IMR-90 (cell line): ENCODE results near the gene LUZP4. TPM values are rescaled to one million over a fixed set of nuclear protein-coding genes. Genes with fewer than 3 reads are reported as not detected.

Source experiments
- ATAC-seq: fragments of 200-7000 bp; cut with Tn5 transposase; 2 replicates; pipeline ENCODE4 v1.9.1; 2020; ENCODE audit warnings: low read depth, mild to moderate bottlenecking, moderate library complexity
- Bru-seq: library from RNA; stranded (reverse); fragments of 400-500 nt; gene quantifications from one replicate; lab custom pipeline; 2021; lab: Mats Ljungman, UMichigan
- BruChase-seq, 2 experiments: library from RNA; stranded (reverse); fragments of 400-500 nt; gene quantifications; one replicate each; lab custom pipeline; 2021; lab: Mats Ljungman, UMichigan
- BruUV-seq: library from RNA; stranded (reverse); fragments of 400-500 nt; replicated peaks from 2 replicates; lab custom pipeline; 2021; lab: Mats Ljungman, UMichigan
- CTCF ChIA-PET: fragments of 300-600 bp; formaldehyde crosslinking; extraction: SDS; loops from one replicate; lab custom pipeline; 2021; ENCODE audit warnings: antibody characterized with exemption; lab: Yijun Ruan, JAX
- POLR2A ChIA-PET: fragments of 300-600 bp; sonication (Branson Sonifier 250); formaldehyde crosslinking; loops from one replicate; lab custom pipeline; 2022; ENCODE audit warnings: antibody characterized with exemption; ENCODE audit not compliant: unreplicated experiment; lab: Charles Lee
- DNase-seq: peaks from one replicate; pipeline ENCODE4 v3.0.0; 2013
- H2AFZ ChIP-seq: replicated peaks from 2 replicates; pipeline ENCODE3; 2013; ENCODE audit warnings: low read length, mild to moderate bottlenecking; ENCODE audit not compliant: poor library complexity
- H2AK5ac ChIP-seq: 2 replicates; pipeline ENCODE4 v1.6.1; 2013; ENCODE audit warnings: low read depth, low read length, inconsistent platforms
- H2AK9ac ChIP-seq: replicated peaks from 2 replicates; pipeline ENCODE3; 2013; ENCODE audit warnings: mild to moderate bottlenecking, low read depth, low read length, moderate library complexity; ENCODE audit not compliant: poor library complexity
- H2BK120ac ChIP-seq: 2 replicates; pipeline ENCODE4 v1.6.1; 2013; ENCODE audit warnings: low read depth, low read length, inconsistent platforms
- H2BK15ac ChIP-seq: 3 replicates; pipeline ENCODE4 v1.6.1; 2013; ENCODE audit warnings: low read depth, low read length, inconsistent platforms
- H2BK20ac ChIP-seq: 2 replicates; pipeline ENCODE4 v1.6.1; 2013; ENCODE audit warnings: low read depth, mild to moderate bottlenecking, inconsistent platforms, low read length, moderate library complexity
- H2BK5ac ChIP-seq: 2 replicates; pipeline ENCODE4 v1.6.1; 2013; ENCODE audit warnings: mild to moderate bottlenecking, low read depth, low read length, inconsistent platforms; ENCODE audit not compliant: poor library complexity, severe bottlenecking
- H3K14ac ChIP-seq: replicated peaks from 2 replicates; pipeline ENCODE4 v1.6.1; 2013; ENCODE audit warnings: low read depth, low read length, inconsistent platforms
- H3K18ac ChIP-seq: 2 replicates; pipeline ENCODE4 v1.6.1; 2013; ENCODE audit warnings: low read depth, low read length, control low read depth
- H3K23ac ChIP-seq: 2 replicates; pipeline ENCODE4 v1.6.1; 2013; ENCODE audit warnings: low read depth, low read length, inconsistent platforms
- H3K27ac ChIP-seq: 2 replicates; pipeline ENCODE4 v1.5.1; 2013; ENCODE audit warnings: mild to moderate bottlenecking, control low read depth, low read length; ENCODE audit not compliant: insufficient read depth
- H3K27me3 ChIP-seq: 2 replicates; pipeline ENCODE4 v1.6.1; 2013; ENCODE audit warnings: low read length; ENCODE audit not compliant: control insufficient read depth, insufficient read depth
- H3K36me3 ChIP-seq: 2 replicates; pipeline ENCODE4 v1.6.1; 2013; ENCODE audit warnings: low read length, mixed read lengths; ENCODE audit not compliant: control insufficient read depth, insufficient read depth
- H3K4ac ChIP-seq: 2 replicates; pipeline ENCODE4 v1.6.1; 2013; ENCODE audit warnings: low read depth, low read length, inconsistent platforms
- H3K4me1 ChIP-seq: 2 replicates; pipeline ENCODE4 v1.6.1; 2013; ENCODE audit warnings: low read length, mixed read lengths; ENCODE audit not compliant: control insufficient read depth, insufficient read depth
- H3K4me2 ChIP-seq: 2 replicates; pipeline ENCODE4 v1.6.1; 2013; ENCODE audit warnings: low read depth, mild to moderate bottlenecking, control low read depth, low read length, moderate library complexity
- H3K4me3 ChIP-seq: 2 replicates; pipeline ENCODE4 v1.5.1; 2013; ENCODE audit warnings: low read depth, mild to moderate bottlenecking, control low read depth, low read length, moderate library complexity; ENCODE audit not compliant: insufficient read depth
- H3K56ac ChIP-seq: 2 replicates; pipeline ENCODE4 v1.6.1; 2013; ENCODE audit warnings: low read length, inconsistent platforms; ENCODE audit not compliant: insufficient read depth; ENCODE audit errors: extremely low read depth
- H3K79me1 ChIP-seq, 2 experiments: 2 replicates each; pipeline ENCODE4 v1.6.1; 2013; ENCODE audit warnings: low read length in 2 of 2, inconsistent platforms in 1 of 2, low read depth in 1 of 2
- H3K9ac ChIP-seq: 2 replicates; pipeline ENCODE4 v1.6.1; 2013; ENCODE audit warnings: low read depth, low read length, control low read depth
- H3K9me1 ChIP-seq: 2 replicates; pipeline ENCODE4 v1.6.1; 2013; ENCODE audit warnings: low read length, inconsistent platforms; ENCODE audit not compliant: insufficient read depth
- H3K9me3 ChIP-seq: 2 replicates; pipeline ENCODE4 v1.6.1; 2013; ENCODE audit warnings: low read length; ENCODE audit not compliant: control insufficient read depth, insufficient read depth
- H4K20me1 ChIP-seq: 2 replicates; pipeline ENCODE4 v1.6.1; 2013; ENCODE audit warnings: low read length, inconsistent platforms; ENCODE audit not compliant: insufficient read depth
- H4K5ac ChIP-seq: 2 replicates; pipeline ENCODE4 v1.6.1; 2013; ENCODE audit warnings: mild to moderate bottlenecking, low read depth, low read length, control low read depth
- H4K8ac ChIP-seq, 2 experiments: 2 replicates each; pipeline ENCODE4 v1.6.1; 2013; ENCODE audit warnings: low read depth in 2 of 2, low read length in 2 of 2, control low read depth in 1 of 2, inconsistent platforms in 1 of 2
- H4K91ac ChIP-seq: 2 replicates; pipeline ENCODE4 v1.6.1; 2013; ENCODE audit warnings: low read depth, low read length, inconsistent platforms; ENCODE audit not compliant: insufficient read depth
- BHLHE40 ChIP-seq: fragments of 150-350 bp; IDR thresholded peaks from 2 replicates; pipeline ENCODE4 v1.6.1; 2016; ENCODE audit warnings: mild to moderate bottlenecking, low read depth, low read length
- ELK1 ChIP-seq: fragments of 150-350 bp; IDR thresholded peaks from 2 replicates; pipeline ENCODE4 v1.6.1; 2016; ENCODE audit warnings: low read depth, mild to moderate bottlenecking, low read length, moderate library complexity, borderline replicate concordance
- MXI1 ChIP-seq: IDR thresholded peaks from 2 replicates; pipeline ENCODE4 v1.6.1; 2012; ENCODE audit warnings: low read depth, mild to moderate bottlenecking, low read length, moderate library complexity, borderline replicate concordance
- NFE2L2 ChIP-seq: fragments of 150-350 bp; IDR thresholded peaks from 2 replicates; pipeline ENCODE4 v1.6.1; 2016; ENCODE audit warnings: low read depth, mild to moderate bottlenecking, low read length
- RAD21 ChIP-seq: IDR thresholded peaks from 2 replicates; pipeline ENCODE4 v1.6.1; 2012; ENCODE audit warnings: low read length, improper control_type of control experiment
- WGBS, 2 experiments: methylation state at CpG; one replicate each; pipeline versions ENCODE4 v1.1.5 to v1.1.7; 2013; ENCODE audit warnings: missing lambda C conversion rate in 2 of 2; ENCODE audit not compliant: insufficient read length in 1 of 2; ENCODE audit errors: extremely low coverage in 2 of 2; 5-methylcytosine and 5-hydroxymethylcytosine counted together
- dilution Hi-C: fragments of 300-500 bp; cut with HindIII; formaldehyde crosslinking; loops from one replicate; pipeline ENCODE4 v1.14.3; 2018; ENCODE audit warnings: low sequenced_read_pairs; ENCODE audit not compliant: unreplicated experiment
- in situ Hi-C: fragments of 300-500 bp; cut with MboI; formaldehyde crosslinking; loops from 3 replicates; pipeline ENCODE4 v1.14.3; 2019; ENCODE audit warnings: low sequenced_read_pairs, inconsistent platforms, mixed read lengths
- intact Hi-C: fragments of 100-400 bp; cut with micrococcal nuclease; formaldehyde crosslinking; loops from 2 replicates; pipeline ENCODE4 v1.10.0; 2022
- long read RNA-seq: library from polyadenylated mRNA; unstranded; transcript quantifications from one replicate; pipeline ENCODE4 v2.0.0, GENCODE V29; 2021; ENCODE audit not compliant: unreplicated experiment
- polyA plus RNA-seq, 3 experiments: library from polyadenylated mRNA; depleted of rRNA; stranded (reverse); fragments of >200 nt; gene quantifications; 2 replicates each; pipeline ENCODE4 v1.2.3, GENCODE V29; 2012; ENCODE audit warnings: low replicate concordance in 1 of 3
- total RNA-seq: library from RNA; depleted of rRNA; stranded (reverse); fragments of >200 nt; gene quantifications from 2 replicates; pipeline ENCODE4 v1.2.3, GENCODE V29; 2012; rRNA removed

The LUZP4 gene
- not detected in 2 replicates for total RNA-seq
- not detected in 2 replicates for polyA plus RNA-seq (2012; rRNA removed)
- not detected in 2 replicates for polyA plus RNA-seq (2012; cell fraction: cytosol; rRNA removed)
- not detected in 2 replicates for polyA plus RNA-seq (2012; cell fraction: nucleus; rRNA removed; ENCODE audit: low replicate concordance)
- Bru-seq, nascent RNA = not detected
- BruChase-seq, experiment 1, labeled RNA remaining after a 6-hour chase = not detected
- not detected for BruChase-seq, experiment 2, labeled RNA remaining after a 2-hour chase
- long read RNA-seq = 0 reads

GRCh38 chrX:115289465-115289864 lies at the start of gene LUZP4:
LUZP4 (plus strand) TSS chrX:115289715; CDS start chrX:115289760, 45 bp downstream.
- in situ Hi-C loops = no loop called here

More at GRCh38 chrX:115289465-115289864, at the start of gene LUZP4:
- peaks cover 2% of the 10 kb centered on the region for H3K27me3 ChIP-seq
- H3K79me1 ChIP-seq = no peaks in the 10 kb centered on the region
- POLR2A ChIA-PET = no interaction called here
- H3K9me1 ChIP-seq = no peaks in the 10 kb centered on the region
- H3K4me3 ChIP-seq = no peak within 1 kb of the TSS
- no peak within 1 kb of the TSS for H4K5ac ChIP-seq
- no TSS peak for BruUV-seq
- CTCF ChIA-PET = no interaction called here
- dilution Hi-C loops = no loop called here
- H2AFZ ChIP-seq = no peak within 1 kb of the TSS
- DNase-seq (no peak), ATAC-seq (no peak)
- H4K91ac ChIP-seq = no peak within 1 kb of the TSS
- H3K4me2 ChIP-seq = no peak within 1 kb of the TSS
- no peak within 1 kb of the TSS for H3K27ac ChIP-seq
- H2BK15ac ChIP-seq = no peak within 1 kb of the TSS
- H2BK5ac ChIP-seq = no peak within 1 kb of the TSS
- no peak within 1 kb of the TSS for H3K9ac ChIP-seq
- H4K8ac ChIP-seq = no peak within 1 kb of the TSS
- no peak within 1 kb of the TSS for H2AK9ac ChIP-seq
- no peak within 1 kb of the TSS for H2BK120ac ChIP-seq
- no peak within 1 kb of the TSS for H3K14ac ChIP-seq
- 80% methylated on average over 1 of the region's 17 CpGs; no CpG with 5 or more reads in 1 of the 2 experiments for WGBS, 2 experiments
- H3K4me1 ChIP-seq = no peaks in the 10 kb centered on the region
- no peaks in the 10 kb centered on the region for H4K20me1 ChIP-seq
- TF ChIP-seq MXI1 (no peak), NFE2L2 (no peak), BHLHE40 (no peak), RAD21 (no peak), ELK1 (no peak)
- H2AK5ac ChIP-seq = no peak within 1 kb of the TSS
- no peak within 1 kb of the TSS for H3K56ac ChIP-seq
- no peaks in the 10 kb centered on the region for H3K36me3 ChIP-seq
- H3K18ac ChIP-seq = no peak within 1 kb of the TSS
- no peak within 1 kb of the TSS for H2BK20ac ChIP-seq
- no peak within 1 kb of the TSS for H3K23ac ChIP-seq
- intact Hi-C loops = loop anchor here (5.0 kb wide), 1 partner anchor 142 kb away; no protein-coding TSS in a partner anchor
- peaks cover 6% of the 10 kb centered on the region; the same call in 1 of the 2 replicates for H3K9me3 ChIP-seq
- no peak within 1 kb of the TSS for H3K4ac ChIP-seq
